Activated T-cell treated with anti-CD3 and anti-CD28 coated beads, Interleukin-2, amount 50 U/mL, for 48 hours (primary cell): ENCODE data around the gene CDH13.

Experiments
- DNase-seq, 2 experiments: peaks; one replicate each; pipeline ENCODE4 v3.0.0-alpha.2; 2020

CDH13 gene

DNA sequence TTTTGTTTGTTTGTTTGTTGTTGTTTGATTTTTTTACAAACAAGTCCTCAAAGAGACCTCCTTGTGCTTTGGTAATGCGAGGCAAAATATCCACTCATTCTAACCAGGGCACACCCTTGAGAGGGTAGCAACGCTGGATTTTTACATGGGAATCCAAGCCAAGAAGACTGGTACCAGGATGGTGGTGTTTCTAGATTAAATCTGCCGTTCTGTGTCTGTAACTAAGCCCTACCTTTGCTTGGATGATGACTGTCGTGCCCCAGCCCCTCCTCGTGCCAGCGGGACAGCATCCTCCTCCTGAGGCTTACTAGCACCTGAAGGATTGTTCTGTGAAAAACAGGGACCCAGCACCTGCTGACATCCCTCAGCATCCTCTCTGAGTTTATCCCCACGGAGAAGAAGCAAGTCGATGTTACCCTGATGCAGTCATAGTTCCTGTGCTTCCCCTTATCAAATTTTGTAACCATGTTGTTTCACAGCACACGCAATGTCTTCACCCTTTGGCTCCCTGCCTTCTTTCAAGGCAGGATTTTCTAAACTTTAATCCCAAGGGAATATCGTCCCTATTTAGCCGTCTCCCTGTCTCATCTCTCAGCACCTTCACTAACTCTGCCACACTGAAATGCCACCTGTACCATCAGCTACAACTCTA lies 1175.9 kb downstream of the CDH13 start:
- DNase-seq = no peak

DNA sequence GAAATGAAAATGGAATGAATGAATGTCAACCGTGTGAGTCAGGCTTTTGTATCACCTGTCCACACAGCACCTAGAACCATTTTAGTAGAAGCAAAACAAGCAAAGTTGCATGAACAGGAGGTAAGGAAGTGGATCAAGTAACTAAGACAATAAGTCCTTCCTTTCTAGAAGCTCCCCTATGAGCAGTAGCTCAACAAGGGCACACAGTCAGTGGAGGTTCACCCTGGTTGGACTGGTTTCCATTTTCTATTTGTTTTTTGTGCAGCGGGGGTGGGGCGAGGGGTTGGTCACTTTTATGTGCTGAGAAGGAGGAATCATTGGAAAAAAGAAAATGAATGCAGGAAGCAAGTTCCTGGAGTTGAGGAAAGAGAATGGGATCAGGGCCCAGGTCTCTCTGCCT lies 1177.0 kb downstream of the CDH13 start:
- no peak for DNase-seq

DNA sequence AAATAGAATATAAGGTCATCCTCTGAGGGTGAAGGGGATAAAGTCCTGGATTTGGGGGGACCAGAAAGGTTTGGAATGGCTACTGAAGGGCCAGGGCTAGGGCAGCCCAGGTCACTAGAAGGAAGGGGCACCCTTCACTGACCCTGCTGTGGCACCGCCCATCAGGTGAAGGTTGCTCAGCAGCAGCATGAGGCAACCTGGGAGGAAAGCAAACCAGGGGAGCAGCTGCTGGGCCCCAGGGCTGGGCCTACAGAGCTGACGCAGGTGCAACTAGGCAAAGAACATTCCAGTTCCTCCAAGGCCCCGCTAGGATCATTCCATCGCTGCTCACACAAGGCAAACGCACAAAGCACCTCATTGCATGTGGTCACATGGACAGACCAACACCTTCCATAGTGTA lies 1177.6 kb downstream of the CDH13 start:
- no peak for DNase-seq

DNA sequence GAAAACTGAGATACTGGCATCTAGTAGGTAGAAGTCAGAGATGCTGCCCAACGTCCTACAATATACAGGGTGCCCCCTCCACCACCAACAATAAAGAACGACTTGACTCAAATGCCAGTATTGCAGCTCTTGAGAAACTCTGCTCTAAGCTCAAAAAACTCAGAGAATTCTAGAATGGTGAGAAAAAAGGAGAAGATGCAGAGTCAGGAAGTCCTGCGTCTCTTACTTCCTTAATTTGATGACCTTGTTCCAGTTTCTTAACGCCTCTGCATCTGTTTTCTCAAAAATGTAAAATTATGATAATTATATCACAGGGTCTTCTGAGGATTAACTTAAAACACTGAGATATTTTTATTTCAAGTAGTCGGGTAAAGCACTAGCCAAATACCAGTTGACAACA lies 1179.3 kb downstream of the CDH13 start:
- DNase-seq = no peak

DNA sequence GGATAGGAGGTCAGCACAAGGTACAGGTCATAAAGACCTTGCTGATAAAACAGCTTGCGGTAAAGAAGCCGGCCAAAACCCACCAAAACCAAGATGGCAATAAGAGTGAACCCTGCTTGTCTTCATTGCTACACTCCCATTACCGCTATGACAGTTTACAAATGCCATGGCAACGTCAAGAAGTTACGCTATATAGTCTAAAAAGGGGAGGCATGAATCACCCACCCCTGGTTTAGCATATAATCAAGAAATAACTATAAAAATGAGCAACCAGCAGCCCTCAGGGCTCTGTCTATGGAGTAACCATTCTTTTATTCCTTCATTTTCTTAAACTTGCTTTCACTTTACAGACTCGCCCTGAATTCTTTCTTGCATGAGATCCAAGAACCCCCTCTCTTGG lies 1180.0 kb downstream of the CDH13 start:
- DNase-seq = no peak

DNA sequence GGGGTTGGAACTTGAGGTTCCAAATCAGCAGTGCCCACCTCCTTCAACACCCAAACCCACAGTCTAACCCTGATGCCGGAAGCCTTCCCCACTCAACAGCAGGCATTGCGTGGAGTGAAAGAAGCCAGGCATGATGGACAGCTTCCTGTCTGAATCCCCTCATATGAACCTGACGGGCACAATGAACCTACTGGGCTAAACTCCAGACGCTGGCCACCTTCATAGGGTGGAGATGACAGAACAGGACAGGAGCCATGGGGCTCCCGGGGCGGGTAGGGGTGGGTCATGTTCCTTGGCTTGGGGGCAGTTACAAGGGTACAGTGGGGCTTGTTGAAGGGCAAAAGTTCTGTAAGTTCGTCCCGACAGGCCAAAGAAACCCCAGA lies 1180.5 kb downstream of the CDH13 start:
- no peak for DNase-seq

DNA sequence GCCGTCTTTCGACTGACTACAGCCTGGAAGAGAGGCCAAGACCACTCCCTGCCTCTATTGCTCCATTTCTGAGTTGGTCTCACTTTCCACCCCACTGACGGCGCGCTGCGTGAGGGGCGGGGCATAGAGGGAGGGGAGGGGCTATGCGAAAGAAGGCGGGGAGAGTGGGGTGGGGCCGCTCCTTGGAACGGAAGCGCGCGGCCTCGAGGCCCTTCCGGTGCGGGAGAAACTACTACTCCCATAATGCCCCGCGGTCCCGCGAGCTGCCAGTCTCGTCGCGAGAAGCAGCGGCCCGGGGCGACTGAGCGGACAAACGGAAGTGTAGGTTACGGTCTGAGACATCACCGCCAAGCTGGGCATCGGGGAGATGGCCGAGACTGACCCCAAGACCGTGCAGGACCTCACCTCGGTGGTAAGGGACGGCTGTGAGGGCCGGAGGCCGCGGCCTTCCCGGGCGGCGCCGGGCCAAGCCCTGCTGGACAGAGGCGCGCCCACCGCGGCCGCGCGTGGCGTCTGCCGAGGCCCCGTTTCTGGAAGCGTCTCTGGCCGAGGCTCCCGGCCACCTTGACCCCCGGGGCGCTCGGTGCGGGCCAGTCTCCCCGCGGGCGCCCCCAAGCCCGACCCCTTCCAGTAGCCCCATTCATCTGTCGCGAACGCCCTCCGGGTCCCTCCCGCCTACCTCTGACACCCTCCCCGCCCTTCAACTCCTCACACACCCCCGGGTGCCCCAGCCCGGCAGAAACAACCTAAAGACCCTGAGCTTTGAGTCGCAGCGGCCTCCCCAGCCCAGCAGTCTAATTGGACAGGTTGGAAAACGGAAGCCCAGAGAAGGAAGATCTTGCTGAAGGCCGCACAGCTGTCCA lies 1181.2 kb downstream of the CDH13 start, which contains the start of gene HSBP1:
TSS of gene HSBP1 (plus strand) at position 269 of the 863 bp plus-strand sequence. CDS start at position 368, 99 bp downstream.
- DNase-seq = peak; percentile 96

DNA sequence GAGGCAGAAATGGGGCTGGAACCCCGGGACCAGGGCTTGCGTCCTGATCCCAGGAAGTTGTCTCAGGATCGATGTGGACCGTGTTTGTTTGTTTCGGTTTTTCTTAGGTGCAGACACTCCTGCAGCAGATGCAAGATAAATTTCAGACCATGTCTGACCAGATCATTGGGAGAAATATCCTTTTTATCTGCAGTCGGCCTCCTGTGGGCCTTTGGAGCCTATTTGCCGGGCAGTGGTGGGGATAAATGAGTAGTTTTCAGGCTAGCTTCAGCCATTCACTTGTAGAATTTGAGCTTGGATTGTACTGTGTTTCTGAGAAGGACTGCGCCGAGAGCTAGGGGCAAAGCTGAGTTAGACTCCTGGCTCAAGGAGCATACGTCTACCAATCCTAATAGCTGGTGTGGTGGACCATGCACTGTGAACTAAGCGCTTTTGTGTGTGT lies 1181.8 kb downstream of the CDH13 start:
- DNase-seq = no peak

DNA sequence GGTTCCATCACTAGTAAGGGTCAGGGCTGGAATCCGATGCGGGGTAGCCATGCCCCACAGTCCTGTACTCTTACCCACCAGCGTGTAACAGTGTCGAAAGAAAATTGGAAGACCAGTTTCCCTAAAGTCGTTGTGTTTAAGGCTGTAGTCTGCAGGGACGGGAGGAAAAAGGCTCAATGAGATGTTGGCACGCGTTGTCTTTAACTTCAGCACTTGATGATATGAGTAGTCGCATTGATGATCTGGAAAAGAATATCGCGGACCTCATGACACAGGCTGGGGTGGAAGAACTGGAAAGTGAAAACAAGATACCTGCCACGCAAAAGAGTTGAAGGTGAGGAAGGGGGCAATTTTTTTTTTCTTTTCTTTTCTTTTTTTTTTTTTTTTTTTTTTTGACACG lies 1182.3 kb downstream of the CDH13 start:
- no peak for DNase-seq

DNA sequence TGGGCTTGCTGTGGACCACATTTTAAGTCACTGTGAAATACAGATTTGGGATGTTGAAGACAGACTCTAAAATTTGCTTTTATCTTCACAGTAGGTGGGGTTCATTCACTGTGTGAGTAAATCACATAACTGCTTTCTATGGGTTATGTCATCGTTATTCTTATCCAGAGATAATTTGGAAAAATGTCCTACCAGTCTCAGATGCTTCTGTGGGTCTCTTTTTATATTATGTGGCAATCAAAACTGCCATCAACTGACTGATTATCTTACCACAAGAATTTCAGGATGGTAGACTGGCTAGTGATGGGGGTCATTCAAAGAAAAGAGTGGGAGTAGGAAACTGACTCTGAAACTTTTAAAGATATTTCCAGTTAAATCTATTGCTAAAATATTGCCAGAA lies 1184.1 kb downstream of the CDH13 start:
- DNase-seq = no peak

DNA sequence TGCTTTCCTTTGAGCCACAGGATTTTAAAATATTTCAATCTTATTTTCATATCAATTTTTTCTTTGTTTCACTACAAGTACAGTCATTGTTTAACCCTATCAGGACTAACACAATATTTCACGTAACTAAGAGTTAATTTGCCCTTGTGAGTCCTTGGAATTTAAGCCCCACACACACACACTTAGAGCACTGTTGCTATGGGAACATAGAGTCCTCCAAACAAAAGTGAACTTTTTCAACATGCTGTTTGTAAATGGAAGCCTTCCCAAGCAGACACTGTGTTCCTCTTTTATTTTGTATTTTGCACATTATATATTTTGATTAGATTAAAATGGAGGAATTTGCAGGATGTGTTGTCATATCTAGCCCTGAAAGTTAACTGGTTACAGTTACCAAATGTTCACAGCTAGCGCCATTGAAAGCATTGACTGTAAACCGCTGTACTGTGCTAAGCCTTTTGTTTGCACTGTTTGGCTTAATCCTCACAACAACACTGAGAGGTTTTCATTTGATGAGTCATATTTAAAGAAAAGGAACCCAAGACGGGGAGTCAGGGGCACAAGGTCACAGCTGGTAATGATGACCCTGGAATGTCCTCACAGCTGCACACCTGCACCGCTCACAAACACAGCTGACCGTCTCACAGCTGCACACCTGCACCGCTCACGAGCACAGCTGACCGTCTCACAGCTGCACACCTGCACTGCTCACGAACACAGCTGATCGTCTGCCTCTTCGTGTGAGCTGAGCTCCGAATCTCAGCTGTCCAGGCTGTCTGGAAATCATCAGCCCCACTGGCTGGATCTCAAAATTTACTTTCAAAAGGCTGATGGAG lies 1187.3 kb downstream of the CDH13 start:
- no peak for DNase-seq

DNA sequence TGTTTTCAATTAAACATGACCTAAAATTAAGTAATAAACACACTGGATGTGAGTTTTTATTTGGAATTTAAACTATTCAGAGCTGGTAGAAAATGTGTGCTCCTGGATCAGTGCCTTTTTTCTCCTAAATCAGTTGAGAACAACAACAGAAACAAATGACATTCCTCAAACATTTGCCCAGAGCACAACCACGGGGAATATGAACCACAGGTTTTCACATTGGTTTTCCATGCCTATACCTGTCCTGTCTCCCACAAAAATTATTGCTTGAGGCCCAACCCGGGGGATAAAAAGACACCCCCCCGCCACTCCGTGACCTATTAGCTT lies 1187.9 kb downstream of the CDH13 start:
- DNase-seq = no peak

DNA sequence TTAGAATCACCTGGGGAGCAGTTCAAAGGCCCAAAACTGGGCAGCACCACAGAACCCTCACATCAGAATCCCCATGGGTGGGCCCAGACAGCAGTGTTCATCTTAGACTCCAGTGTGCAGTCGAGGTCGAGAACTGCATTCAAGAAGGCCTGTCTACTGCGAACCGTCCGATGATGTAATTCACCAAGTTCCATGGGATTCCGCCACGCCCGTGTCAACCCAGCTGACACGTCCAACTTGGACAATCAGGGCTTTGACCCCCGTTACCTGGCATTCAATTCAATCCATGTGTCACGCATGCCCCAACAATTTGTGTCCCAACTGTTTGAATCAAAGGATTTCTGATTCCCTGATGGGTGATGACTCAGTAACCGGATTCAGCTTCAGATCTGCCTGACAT lies 1190.3 kb downstream of the CDH13 start:
- no peak for DNase-seq

DNA sequence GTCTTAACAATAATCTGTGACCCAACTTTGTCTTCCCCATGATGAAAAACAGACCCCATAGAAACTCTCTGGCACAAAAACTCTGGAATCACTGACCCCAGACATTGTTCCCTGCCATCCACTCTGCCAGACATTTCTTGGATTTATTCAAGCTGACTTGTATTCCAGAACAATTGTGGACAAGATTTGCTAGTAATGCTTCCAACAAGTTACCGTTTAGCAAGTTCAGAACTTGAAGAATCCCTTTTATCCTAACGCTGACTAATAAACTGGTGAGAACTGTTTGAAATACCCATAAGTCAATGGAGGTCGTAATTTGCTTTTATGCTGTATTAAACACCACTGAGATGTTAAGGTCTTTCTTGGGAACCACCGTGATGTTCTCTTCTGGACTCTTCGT lies 1191.5 kb downstream of the CDH13 start:
- DNase-seq = no peak

DNA sequence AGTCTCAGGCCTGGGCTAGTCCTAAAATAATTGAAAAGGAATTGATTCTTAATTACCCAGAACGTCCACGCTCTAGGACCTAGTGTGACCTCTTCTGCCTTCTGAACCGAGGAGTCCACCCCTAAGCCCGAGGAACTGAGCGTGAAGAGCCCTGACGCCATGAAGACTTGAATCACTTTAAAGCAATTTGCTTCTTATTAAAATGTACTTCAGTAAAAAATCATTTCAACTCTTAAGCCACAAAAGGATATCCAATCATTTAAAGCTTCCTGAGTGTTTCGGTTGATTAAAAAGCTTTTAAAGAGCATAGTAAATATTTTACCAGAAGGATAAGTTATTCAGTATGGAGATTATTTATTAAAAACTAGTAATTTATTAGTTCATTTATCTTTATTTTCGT lies 1192.6 kb downstream of the CDH13 start:
- no peak for DNase-seq

DNA sequence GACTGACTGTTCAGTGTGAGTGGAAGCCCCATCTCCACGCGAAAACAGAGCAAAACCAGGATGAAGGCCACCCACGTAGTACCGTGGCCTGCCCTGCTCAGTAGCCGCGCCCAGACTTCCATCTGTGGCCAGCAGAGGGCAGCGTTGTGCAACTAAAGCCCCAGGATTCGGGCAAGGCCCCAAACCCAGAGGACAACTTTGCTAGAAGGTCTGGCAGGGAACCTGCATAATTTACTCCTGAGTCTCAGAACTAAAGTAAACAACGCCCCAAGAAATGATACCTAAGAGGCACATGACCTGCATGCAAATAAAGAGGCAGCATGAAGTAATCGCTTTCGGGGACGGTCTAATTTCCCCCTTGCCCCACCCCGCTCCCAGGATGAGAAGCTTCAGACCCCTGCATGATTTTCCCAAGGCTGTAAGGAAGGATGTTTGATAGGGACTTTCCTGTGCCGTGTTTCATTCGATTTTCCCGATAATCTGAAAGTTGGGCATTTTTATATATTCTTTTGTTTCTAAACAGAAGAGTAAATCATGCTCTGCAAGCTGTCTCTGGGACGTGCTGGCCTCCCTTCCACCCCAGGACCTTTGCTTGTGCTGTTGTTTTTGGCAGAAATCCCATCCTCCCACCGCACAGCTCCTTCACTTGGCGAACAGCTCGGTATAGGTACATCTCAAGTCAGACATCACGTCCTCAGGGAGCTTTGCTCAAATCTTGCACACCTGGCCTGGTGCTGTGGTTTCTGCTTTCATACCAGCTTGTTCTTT lies 1199.6 kb downstream of the CDH13 start:
- peak; percentile 89 to 91 for DNase-seq

DNA sequence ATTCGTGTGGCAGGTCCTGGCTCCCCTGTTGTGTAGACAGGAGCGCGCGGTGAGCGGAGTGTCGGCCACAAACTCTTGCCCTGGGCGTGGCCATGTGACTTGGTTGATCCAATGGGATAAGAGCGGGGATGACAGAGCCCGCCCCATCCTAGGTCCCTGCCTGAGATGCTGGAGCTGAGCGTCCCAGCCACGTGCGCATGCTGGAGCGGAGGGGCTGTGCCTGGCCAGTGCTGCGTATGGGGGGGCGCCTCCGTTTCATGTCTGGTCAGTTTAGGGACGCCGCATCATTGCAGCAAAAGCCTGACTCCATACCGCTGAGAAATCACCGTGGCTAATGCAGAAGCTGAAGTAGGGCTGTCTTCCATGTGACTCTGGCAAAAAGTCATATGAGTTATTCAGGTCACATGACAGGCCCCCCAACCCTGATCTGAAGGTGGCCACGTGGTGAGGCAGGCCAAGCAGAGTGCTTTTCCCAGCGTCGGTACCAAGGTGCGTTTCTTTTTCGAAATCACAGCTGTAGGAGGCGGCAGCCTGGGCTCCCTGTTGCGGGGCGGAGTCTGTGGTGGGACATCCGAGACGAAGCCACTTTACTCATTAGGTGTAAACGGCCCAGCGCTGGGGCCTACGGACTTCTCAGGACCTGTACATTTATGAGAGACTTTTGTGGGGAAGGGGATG lies 1203.5 kb downstream of the CDH13 start:
- DNase-seq = no peak

DNA sequence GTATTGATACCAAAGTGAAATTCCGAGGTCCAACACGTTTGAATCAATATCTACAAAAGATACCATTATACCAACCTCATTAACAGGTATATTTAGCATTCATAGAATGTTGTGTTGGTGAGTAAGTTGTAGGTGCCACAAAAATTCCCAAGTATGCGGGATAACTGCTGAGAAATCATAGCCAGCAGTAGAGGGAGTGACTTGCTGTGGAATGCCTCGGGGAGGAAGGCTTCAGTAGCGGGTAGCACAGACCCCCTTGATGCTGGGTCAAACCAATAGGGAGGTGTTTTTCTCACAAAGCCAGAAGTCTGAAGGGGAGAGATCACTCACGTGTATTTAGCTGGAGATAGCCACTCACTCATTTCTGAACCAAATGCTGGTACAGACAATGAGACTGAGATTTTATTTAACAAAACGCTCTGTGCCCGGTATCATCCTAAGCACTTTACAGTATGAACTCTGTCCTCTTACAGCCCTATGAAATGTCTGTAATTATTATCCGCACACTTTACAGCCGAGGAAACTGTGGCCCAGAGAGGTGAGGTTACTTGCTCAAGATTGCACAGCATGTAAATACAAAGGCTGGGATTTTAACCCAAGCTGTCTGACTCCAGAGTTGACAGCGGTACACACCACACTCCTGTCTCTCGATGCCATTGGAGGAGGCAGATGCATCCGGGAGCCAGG lies 1204.1 kb downstream of the CDH13 start:
- no peak for DNase-seq

DNA sequence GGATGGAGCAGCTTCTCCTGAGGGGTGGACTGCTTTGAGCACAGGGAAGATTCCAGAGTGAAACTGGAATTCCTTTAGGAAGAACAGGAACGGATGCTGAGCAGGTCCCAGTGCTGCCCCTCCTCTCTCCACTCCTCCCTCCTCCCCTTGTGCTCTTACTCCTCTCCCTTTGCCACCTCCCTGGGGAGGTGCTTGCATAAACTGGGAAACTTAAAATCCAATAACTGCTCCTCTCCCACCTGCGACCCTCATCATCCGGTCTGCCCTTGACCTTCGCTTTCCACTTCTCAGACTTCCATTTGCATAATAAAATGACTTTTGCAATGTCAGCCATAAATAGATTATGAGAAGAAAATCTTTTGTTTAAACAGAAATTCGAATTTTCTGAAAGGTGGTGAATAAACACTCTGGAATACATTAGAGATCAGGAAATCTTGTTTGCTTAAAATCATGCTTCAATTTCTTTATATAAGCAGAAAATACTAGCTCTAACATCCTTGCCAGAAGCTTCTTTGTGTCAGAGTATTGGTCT lies 1204.8 kb downstream of the CDH13 start:
- DNase-seq = no peak

DNA sequence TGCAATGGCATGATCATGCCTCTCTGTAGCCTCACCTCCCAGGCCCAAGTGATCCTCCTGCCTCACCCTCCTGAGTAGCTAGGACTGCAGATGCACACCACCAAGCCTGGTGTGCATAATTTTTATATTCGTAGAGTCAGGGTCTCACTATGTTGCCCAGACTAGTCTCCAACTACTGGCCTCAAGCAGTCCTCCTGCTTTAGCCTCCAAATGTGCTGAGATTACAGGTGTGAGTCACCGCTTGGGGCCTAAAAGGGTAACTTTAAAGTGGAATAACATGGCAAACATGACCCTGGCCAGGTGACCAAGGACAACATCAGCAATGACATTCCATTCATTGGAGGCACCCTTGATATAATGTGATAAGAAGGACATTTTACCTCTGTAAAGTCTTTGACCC lies 1207.2 kb downstream of the CDH13 start:
- DNase-seq = no peak
